Stimulated activated CD4-positive, alpha-beta T cell treated with anti-CD3 and anti-CD28 coated beads, Interleukin-12 subunit alpha, Interleukin-12 subunit beta, amount 100 ng/mL, for 24 hours (primary cell): Measurements from ENCODE around the gene SLC6A1.
"Not testable (repeated sequence)": the region's sequence is repeated elsewhere in the genome, so short reads cannot be mapped to it uniquely, and the experiment has no call there.

ENCODE experiments used
- DNase-seq, 2 experiments: peaks; one replicate each; pipeline ENCODE4 v3.0.0-alpha.2; 2020; ENCODE audit warnings: low read depth in 2 of 2

The SLC6A1 gene

DNA sequence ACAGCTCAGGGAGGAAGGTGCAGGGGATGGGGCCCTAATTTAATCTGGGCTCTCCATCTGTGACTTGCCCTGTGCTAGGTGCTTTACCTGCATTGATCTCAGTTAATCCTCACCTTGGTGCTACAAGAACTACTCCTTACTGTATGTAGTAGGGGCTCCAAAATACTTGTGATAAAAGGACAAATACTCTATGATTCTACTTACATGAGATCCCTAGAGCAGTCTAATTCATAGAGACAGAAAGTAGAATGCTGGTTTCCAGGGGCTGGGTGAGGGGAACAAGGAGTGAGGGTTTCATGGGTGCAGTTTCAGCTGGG is 67.2 kb downstream of the SLC6A1 start:
- no peak for DNase-seq

DNA sequence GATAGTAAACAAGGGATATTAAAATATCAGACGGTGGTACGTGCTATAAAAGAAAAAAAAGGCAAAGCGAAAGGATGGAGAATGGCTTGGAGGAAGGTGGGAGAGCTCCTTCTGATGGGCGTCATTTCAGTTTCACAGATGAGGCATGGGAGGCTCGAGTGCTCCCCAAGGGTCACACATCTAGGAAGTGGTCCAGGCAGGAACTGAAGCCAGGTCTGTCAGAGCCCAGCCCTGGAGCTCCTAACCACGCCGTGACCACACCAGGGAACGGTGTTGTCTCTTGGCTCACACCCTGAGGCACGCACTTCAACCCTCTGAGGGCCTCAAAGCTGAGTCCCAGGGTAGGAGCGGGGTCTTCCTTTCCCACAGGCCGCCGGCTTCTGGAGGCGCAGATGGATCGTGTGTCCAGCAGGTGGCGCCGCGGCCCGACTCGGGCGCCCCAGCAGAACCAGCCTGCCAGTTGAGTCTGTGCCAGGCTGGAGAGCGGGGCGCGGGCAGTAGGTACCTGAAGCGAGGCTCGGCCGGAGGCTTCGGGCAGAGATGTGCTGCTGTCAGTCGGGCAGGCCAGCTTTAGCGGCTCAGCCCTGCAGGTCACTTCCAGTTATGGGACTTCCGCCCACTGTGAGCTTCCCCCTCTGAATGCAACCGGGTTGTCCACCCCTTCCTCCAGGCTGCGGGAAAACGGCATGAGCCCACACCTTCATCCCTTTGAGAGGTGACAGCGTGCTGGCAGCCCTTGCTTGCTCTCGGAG is 68.1 kb downstream of the SLC6A1 start:
- peak; percentile 16 to 32 for DNase-seq

DNA sequence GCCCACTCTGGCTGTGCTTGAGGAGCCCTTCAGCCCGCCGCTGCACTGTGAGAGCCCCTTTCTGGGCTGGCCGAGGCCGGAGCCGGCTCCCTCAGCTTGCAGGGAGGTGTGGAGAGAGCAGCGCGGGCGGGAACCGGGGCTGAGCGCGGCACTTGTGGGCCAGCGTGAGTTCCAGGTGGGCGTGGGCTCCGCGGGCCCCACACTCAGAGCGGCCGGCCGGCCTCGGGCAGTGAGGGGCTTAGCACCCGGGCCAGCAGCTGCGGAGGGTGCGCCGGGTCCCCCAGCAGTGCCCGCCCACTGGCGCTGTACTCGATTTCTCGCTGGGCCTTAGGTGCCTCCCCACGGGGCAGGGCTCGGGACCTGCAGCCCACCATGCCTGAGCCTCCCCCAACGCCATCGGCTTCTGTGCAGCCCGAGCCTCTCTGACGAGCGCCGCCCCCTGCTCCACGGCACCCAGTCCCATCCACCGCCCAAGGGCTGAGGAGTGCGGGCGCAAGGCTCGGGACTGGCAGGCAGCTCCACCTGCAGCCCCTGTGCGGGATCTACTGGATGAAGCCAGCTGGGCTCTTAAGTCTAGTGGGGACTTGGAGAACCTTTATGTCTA is 68.8 kb downstream of the SLC6A1 start:
- not testable (repeated sequence) for DNase-seq

DNA sequence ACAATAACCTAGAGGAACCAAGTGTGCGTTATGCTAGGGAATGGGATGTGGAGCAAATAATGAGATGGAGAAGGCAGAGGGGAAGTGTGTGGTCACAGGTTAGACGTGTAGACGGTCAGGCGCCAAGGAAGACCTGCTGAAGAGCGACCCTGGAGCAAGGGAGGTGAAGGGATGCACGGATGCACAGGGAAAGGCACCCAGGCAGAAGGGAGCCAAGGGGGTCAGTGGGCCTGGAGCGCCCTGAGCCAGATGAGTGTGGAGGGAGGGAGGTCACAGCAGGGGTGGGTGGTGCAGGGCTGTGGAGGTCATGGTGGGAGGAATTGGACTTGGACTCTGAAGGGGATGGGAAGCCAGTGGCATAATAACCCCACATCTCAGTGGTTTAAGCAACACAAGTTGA is 70.2 kb downstream of the SLC6A1 start:
- no peak for DNase-seq

DNA sequence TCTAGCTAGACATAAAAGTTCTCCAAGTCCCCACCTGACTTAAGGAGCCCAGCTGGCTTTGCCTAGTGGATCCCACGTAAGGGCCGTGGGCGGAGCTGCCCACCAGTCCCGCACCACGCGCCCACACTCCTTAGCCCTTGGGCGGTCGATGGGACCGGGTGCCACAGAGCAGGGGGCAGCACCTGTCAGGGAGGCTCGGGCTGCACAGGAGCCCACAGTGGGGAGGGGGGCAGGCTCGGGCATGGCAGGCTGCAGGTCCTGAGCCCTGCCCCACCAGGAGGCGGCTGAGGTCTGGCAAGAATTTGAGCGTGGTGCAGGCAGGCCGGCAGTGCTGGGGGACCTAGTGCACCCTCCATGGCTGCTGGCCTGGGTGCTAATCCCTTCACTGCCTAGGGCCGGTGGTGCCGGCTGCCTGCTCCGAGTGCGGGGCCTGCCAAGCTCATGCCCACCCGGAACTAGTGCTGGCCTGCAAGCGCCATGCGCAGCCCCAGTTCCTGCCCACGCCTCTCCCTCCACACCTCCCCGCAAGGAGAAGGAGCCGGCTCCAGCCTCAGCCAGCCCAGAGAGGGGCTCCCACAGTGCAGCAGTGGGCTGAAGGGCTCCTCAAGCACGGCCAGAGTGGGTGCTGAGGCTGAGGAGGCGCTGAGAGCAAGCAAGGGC is 78.7 kb downstream of the SLC6A1 start:
- DNase-seq: no peak

DNA sequence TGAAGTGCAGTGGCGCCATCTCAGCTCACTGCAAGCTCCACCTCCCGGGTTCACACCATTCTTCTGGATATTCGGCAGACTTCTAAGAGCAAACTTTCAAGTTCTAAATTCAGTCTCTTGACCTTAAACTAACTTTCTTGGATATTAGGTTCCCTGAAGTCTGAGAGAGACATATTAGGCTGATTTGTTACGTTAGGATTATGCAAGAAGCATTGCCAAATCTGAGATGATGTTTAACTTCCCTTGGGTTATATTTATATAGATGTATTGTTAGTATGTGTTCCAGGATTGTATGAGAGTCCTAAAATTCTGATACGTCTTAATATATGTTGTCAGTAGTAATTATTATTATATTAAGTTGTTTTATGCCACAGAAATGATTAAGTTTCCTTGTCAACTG is 80.1 kb downstream of the SLC6A1 start:
- DNase-seq: no peak

DNA sequence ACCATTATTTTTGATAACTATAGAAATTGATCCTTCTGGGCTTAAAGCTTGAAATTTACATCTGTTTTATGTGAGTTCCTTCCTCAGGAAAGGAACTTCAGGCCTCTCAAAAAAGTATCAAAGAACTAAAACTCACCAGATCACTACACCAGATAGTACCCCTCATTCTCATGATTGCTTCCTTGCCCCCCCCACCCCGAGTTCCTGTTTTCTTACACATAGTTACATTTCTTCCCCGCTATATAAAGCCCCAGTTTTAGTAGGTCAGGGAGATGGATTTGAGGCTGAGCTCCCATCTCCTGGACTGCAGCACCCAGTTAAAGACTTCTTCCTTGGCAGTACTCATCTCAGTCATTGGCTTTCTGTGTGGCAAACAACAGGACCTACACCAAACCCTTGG is 81.5 kb downstream of the SLC6A1 start:
- DNase-seq: no peak

DNA sequence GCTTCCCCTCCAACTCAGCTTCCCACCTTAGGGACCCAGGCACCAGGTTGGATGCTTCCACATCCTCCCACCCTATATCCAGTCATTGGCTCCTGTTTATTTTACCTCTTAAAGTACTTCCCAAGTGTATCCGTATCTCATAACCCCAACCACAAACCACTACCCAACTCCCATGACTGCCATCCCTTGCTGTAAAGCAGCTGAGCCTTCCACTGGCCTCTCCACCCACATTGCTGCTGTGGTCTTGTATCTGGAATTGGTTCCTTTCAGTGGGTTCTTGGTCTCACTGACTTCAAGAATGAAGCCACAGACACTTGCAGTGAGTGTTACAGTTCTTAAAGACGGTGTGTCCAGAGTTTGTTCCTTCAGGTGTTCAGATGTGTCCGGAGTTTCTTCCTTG is 81.9 kb downstream of the SLC6A1 start:
- DNase-seq: no peak

DNA sequence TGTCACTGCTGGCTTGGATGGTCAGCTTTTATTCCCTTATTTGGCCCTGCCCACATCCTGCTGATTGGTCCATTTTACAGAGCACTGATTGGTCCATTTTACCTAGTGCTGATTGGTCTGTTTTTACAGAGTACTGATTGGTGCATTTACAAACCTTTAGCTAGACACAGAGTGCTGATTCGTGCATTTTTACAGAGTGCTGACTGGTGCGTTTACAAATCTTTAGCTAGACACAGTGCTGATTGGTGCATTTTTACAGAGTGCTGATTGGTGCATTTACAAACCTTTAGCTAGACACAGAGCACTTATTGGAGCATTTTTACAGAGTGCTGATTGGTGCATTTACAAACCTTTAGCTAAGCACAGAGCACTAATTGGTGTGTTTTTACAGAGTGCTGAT is 82.6 kb downstream of the SLC6A1 start:
- not testable (repeated sequence) for DNase-seq

DNA sequence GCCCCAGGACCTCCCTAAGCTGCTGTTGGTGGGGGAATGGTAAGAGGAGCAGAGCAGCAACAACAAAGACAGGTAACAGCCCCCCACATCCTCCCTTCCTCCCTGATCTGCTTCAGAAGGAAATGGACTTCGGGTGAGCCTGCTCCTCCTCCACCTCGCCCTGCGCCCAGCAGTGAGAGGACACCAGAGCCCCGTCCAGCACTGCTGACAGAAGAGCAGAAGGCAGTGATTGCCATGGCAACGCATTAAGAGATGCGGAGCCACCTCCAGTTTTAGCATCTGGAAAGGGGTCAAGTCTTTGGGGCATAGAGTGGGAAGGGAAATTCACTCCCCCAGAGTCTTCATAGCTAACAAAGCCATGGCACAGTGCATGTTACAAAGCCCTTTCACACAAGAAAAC is 84.2 kb downstream of the SLC6A1 start:
- no peak for DNase-seq

DNA sequence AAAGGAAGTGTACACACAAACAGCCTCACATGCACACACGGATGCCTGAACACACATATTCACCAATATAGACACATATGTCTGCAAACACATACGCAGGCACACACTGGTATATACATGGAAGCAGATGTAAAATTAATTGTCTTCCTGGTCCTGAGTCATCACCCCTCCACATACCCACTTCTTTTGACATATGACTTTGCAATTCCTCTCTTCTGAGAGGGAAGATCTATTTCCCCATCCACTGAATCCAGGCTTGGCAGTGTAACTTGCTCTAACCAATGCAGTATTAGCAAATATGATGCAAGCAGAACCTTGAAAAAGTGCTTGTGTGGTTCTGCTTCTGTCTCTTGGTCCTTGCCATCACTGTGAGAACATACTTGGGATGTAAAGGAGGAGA is 84.9 kb downstream of the SLC6A1 start:
- no peak for DNase-seq

DNA sequence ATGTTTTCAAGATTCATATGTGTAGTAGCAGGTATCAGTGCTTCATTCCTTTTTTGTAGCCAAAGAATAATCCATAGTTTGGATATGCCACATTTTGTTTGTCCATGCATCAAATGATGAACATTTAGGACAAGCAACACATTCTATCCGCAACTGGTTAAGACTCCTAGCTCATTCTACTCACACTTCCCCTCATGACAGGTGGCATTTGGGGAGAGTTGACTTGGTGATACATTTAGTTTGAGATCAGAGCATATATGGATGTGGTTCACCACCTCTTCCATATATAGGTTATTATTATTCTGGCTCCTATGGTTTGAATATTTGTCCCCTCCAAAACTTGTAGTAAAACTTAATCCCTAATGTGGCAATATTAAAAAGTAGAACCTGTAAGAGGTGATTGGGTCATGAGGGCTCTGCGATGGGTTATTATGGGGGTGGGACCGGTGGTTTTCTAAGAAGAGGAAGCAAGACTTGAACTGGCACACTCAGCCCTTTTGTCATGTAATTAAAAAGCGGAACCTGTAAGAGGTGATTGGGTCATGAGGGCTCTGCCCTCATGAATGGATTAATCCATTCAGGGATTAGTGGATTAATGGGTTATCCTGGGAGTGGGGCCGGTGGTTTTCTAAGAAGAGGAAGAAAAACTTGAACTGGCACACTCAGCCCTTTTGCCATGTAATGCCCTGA is 86.4 kb downstream of the SLC6A1 start:
- no peak for DNase-seq

DNA sequence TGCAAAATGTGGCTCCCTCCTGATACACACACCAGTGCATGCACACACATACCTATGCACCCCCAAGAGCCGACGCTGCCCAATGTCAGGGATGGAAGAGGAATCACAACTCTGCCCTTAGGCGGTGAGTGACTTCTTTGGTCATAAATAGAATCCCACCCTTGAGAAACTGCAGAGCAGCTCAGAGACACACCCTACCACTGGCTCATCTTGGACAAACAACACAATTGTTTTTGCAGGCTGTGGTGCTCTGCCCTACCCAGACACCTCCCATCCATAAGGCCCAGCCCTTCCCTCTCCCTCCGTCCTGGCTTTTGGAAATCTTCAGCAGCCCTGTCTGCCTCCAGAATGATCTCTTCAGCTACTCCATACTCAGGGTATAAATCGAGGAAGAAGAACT is 87.9 kb downstream of the SLC6A1 start:
- no peak for DNase-seq

DNA sequence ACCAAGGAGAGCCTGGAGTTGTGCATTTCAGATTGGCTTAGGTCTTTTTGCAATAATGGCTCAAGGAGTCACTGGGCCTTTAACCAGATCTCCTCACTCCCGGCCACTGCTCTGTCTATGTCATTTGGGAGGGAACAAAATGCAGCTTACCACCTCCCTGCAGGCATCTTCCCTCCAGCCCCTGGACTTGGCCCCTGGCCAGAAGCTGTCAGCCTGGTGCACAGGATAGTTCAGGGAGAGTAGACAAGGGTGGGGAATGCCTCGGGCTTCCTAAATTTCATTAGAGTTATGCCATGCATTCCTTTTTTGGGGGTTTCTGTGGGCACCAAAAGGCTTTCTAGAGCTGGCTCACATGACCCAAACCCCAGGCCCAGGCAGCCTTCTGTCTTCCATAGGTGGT is 91.5 kb downstream of the SLC6A1 start:
- DNase-seq: no peak

DNA sequence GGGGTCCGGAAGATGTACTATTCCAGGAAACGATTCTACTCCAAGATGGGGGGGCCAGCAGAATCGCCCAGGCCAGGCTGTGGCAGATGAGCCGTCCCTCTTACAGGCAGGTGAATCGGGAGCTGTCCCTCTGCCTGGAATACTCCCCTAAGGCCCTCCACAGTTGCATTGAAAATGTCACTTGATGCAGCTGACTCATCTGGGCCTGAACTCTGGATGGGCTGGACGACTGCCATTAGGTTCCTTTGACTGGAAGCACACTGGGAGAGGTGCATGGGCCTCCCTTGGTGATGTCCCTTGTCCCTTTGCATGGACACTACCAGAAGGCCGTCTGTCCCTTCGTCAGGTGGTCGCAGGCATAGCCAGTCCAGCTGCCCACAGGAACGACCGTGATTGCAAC is 92.1 kb downstream of the SLC6A1 start:
- DNase-seq: no peak

DNA sequence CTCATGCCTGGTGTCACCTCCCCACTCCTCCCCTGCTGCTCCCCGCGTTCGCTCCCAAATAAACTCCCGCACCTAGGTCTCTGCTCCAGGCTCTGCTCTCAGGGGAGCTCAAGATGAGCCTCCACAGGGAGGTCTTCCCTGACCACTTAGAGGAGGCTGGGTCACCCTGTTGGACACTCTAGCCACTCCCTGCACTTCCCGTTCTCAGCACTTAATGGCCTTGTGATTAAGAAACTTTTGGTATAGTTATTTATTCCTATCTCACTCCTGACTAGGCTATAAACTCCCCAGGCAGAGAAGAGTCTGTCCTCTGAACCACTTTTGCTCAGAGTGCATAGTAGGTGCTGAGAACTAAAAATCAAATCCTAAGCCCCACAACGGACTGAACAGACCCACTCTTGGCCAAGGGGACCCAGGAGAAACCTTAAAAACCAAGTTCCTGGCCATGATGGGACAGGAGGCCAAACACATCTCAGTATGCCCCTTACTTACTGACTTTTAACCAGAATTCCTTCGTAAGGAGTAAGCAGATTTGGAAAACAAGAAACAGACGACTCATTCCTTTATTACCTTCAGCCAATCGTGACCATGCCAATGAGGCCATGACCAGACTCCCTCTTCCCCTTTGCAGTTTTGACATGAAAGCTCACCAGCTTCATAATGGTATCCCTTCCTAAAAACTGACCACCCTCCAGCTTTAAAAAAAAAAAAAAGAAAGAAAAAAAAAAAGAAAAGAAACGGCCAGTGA is 92.7 kb downstream of the SLC6A1 start:
- no peak for DNase-seq

DNA sequence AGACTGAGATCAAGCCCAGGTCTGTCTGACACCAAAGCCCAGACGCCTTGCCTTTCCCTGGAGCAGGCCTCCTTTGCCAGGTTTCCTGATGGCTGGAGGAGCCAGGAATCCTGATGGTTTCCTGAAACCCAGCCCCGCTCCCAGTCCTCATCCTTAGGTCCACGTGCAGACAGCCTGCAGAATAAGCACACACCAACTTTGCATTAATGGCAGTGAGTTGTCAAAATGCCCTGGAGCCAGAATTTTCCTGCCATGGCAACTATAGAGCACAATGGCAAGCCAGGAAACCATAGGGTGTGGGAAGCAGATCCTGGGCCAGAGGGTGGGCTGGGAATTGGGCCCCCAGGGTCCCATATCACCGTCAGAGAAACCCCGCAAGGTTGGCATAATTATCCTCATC is 94.3 kb downstream of the SLC6A1 start:
- no peak for DNase-seq

DNA sequence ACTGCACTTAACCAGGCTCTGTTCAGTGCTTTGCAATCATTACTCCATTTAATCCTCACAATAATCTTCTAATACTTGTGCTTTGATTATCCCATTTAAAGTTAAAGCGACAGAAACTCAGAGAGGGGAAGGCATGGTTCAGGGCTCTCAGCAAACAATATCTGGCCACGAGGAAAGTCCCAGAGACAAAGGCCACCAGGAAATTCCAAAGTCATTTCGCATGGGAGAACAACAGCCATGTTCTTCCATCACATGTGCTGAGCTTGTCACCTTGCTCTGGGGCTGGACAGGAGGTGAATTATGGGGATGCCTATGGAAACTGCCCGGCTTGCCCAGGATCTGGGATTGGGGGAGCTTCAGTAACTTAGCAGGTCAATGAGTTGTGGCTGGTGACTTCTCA is 95.5 kb downstream of the SLC6A1 start:
- DNase-seq: no peak

DNA sequence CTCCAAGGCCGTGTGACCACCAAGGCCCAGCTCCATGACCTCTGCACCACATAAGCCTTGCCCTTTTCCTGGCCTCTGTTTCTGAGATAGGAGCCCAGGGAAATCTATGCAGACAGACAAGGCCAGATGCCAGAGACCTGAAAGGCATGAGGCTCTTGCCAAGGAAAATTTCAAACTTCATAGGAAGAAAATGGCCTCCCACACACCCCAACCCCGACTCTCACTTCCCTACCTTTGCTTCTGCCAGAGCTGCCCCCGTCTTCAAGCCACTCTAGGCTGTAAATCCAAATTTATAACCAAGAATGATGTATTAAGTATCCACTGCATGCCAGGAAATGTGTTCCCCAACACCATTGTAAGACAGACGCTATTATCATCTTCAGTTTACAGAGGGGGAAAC is 96.3 kb downstream of the SLC6A1 start:
- DNase-seq: no peak
